DMS153 treated with DMSO at 0.1 percent for 48 hours (cell line): ENCODE measurements around the gene BUB3.

Experiments
- DNase-seq: peaks from one replicate; lab custom pipeline; 2025; ENCODE audit not compliant: unreplicated experiment; lab: John Stamatoyannopoulos, UW

BUB3 gene

GRCh38 chr10:123203393-123204126 is 49.4 kb downstream of the BUB3 start:
- no peak for DNase-seq

- DNase-seq: no peak
These were observed 49.9 kb downstream of the BUB3 start for GRCh38 chr10:123204127-123204461.

- no peak for DNase-seq
These were observed 50.8 kb downstream of the BUB3 start for GRCh38 chr10:123205041-123205440.

- no peak for DNase-seq
These were observed 57.9 kb downstream of the BUB3 start for GRCh38 chr10:123212063-123212462.

GRCh38 chr10:123212640-123213039 is 58.4 kb downstream of the BUB3 start:
- DNase-seq: no peak

- DNase-seq: no peak
These were observed 59.0 kb downstream of the BUB3 start for GRCh38 chr10:123213192-123213591.
